Measurements from ENCODE around the gene LTO1. TPM values are rescaled to one million over a fixed set of nuclear protein-coding genes. Genes with fewer than 3 reads are reported as not detected.

Gene LTO1
- total RNA-seq, 4 donors from 2014 or later: 28.3 to 131 (median 54.6) TPM

- 86 to 95% methylated on average over 4 of the region's 4 CpGs for WGBS, 2 donors (ENCODE audit: low coverage in 1 of 2)
- Histone ChIP-seq H3K9me3 (no peaks in the 10 kb centered on the region), H3K4me1 (peaks cover 14 to 21% (median 17%) of the 10 kb centered on the region in 4 donors), H3K4me3 (no peak overlapping the region), H3K36me3 (no peaks in the 10 kb centered on the region), H3K27me3 (peaks cover 22% of the 10 kb centered on the region), H3K27ac (no peak overlapping the region)
- TF ChIP-seq, protein P1, sequence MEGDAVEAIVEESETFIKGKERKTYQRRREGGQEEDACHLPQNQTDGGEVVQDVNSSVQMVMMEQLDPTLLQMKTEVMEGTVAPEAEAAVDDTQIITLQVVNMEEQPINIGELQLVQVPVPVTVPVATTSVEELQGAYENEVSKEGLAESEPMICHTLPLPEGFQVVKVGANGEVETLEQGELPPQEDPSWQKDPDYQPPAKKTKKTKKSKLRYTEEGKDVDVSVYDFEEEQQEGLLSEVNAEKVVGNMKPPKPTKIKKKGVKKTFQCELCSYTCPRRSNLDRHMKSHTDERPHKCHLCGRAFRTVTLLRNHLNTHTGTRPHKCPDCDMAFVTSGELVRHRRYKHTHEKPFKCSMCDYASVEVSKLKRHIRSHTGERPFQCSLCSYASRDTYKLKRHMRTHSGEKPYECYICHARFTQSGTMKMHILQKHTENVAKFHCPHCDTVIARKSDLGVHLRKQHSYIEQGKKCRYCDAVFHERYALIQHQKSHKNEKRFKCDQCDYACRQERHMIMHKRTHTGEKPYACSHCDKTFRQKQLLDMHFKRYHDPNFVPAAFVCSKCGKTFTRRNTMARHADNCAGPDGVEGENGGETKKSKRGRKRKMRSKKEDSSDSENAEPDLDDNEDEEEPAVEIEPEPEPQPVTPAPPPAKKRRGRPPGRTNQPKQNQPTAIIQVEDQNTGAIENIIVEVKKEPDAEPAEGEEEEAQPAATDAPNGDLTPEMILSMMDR (IDR thresholded peaks at IDR 0.05): no peak
- TF ChIP-seq POLR2A (IDR thresholded peaks at IDR 0.05): no peak
- no peak for TF ChIP-seq EP300 (IDR thresholded peaks at IDR 0.05; ENCODE audit: low read depth)
- intact Hi-C loops (cut with DNase I; ENCODE audit: low total_unique reads): no loop called here
- in situ Hi-C loops (cut with MboI; ENCODE audit: low pct_ligation_motif_present in 1 of 4, low pct_unique_long_range_greater_than_20kb in 1 of 4, low sequenced_read_pairs in 3 of 4): loop anchor here in 1 of 4 donors (25.0 kb wide), 1 partner anchor 196 kb away; no protein-coding TSS in a partner anchor
- no peak for DNase-seq
These were observed 42.3 kb downstream of the LTO1 start for GRCh38 chr11:69632900-69633299.

DNA sequence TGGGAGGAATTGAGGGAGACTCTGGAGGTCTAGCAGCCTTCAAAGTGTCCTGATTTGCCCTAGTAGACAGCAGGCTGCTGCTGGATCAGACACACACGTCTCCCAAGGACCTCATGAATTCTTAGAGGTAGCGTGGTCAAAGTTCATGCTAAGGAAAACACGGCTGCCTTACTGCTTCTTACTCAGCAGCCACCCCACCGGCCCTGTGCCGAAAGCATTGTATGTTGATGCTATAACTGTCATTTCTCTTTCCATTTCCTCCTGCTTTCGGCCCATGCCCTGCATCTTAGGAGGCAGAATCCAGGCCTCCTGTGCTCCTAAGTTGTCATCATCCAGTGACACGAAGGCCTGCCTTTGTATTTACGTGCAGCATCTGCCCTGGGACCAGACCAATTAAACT lies 44.7 kb downstream of the LTO1 start:
- intact Hi-C loops (cut with DNase I; ENCODE audit: low total_unique reads): no loop called here
- TF ChIP-seq, protein P1 (IDR thresholded peaks at IDR 0.05): no peak
- TF ChIP-seq POLR2A (IDR thresholded peaks at IDR 0.05) (no peak), EP300 (IDR thresholded peaks at IDR 0.05; ENCODE audit: low read depth) (no peak), POLR2AphosphoS5 (IDR thresholded peaks at IDR 0.05) (no peak)
- DNase-seq: no peak
- H3K4me3 ChIP-seq: no peak overlapping the region
- no peaks in the 10 kb centered on the region for H3K9me3 ChIP-seq
- no peaks in the 10 kb centered on the region for H3K36me3 ChIP-seq
- no peak overlapping the region for H3K27ac ChIP-seq
- H3K27me3 ChIP-seq: peaks cover 7% of the 10 kb centered on the region
- in situ Hi-C loops (cut with MboI; ENCODE audit: low pct_ligation_motif_present in 1 of 4, low pct_unique_long_range_greater_than_20kb in 1 of 4, low sequenced_read_pairs in 3 of 4): loop anchor here in 1 of 4 donors (25.0 kb wide), 1 partner anchor 193 kb away; no protein-coding TSS in a partner anchor
- H3K4me1 ChIP-seq: no peaks in the 10 kb centered on the region
- 88% methylated on average over 8 of the region's 8 CpGs; no CpG with 5 or more reads in 1 of the 2 donors for WGBS, 2 donors (ENCODE audit: low coverage in 1 of 2)

DNA sequence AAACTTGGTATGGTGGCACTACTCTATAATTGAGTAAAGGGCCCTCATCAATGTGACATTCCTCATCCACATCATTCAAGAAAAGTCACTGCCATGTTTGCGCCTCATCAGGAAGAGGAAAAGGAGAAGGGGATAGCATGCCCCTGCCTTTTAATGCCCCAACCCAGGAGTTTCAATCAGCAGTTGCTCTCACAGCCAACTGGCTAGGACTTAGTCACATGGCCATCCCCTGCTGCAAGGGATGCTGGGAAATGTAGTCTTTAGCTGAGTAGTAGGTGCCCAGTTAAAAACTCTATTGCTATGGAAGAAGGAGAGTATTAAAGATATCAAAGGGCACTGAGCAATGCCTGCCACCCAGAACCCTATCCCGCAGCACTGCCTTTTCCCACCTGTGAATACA lies 45.1 kb downstream of the LTO1 start:
- Histone ChIP-seq H3K36me3 (no peaks in the 10 kb centered on the region), H3K4me1 (no peaks in the 10 kb centered on the region), H3K4me3 (no peak overlapping the region), H3K9me3 (no peaks in the 10 kb centered on the region), H3K27ac (no peak overlapping the region), H3K27me3 (peaks cover 7% of the 10 kb centered on the region)
- TF ChIP-seq, protein P1 (IDR thresholded peaks at IDR 0.05): no peak
- no peak for TF ChIP-seq EP300 (IDR thresholded peaks at IDR 0.05; ENCODE audit: low read depth)
- TF ChIP-seq POLR2AphosphoS5 (IDR thresholded peaks at IDR 0.05): no peak
- TF ChIP-seq POLR2A (IDR thresholded peaks at IDR 0.05): no peak
- no peak for DNase-seq
- WGBS, 2 donors (ENCODE audit: low coverage in 1 of 2): 97% methylated on average over 2 of the region's 2 CpGs; no CpG with 5 or more reads in 1 of the 2 donors
- intact Hi-C loops (cut with DNase I; ENCODE audit: low total_unique reads) (no loop called here), in situ Hi-C loops (cut with MboI; ENCODE audit: low pct_ligation_motif_present in 1 of 4, low pct_unique_long_range_greater_than_20kb in 1 of 4, low sequenced_read_pairs in 3 of 4) (loop anchor here in 1 of 4 donors (25.0 kb wide), 1 partner anchor 193 kb away; no protein-coding TSS in a partner anchor)

- WGBS, 2 donors (ENCODE audit: low coverage in 1 of 2): 81% methylated on average over 14 of the region's 14 CpGs; no CpG with 5 or more reads in 1 of the 2 donors
- H3K4me3 ChIP-seq: no peak overlapping the region
- H3K27ac ChIP-seq: no peak overlapping the region
- no peaks in the 10 kb centered on the region for H3K27me3 ChIP-seq
- intact Hi-C loops (cut with DNase I; ENCODE audit: low total_unique reads) (no loop called here), in situ Hi-C loops (cut with MboI; ENCODE audit: low pct_ligation_motif_present in 1 of 4, low pct_unique_long_range_greater_than_20kb in 1 of 4, low sequenced_read_pairs in 3 of 4) (loop anchor here in 1 of 4 donors (25.0 kb wide), 1 partner anchor 190 kb away; no protein-coding TSS in a partner anchor)
- no peak for TF ChIP-seq EP300 (IDR thresholded peaks at IDR 0.05; ENCODE audit: low read depth)
- TF ChIP-seq, protein P1 (IDR thresholded peaks at IDR 0.05): no peak
- no peak for TF ChIP-seq POLR2AphosphoS5 (IDR thresholded peaks at IDR 0.05)
- no peak for TF ChIP-seq POLR2A (IDR thresholded peaks at IDR 0.05)
- no peak for DNase-seq
- H3K9me3 ChIP-seq: no peaks in the 10 kb centered on the region
- no peaks in the 10 kb centered on the region for H3K36me3 ChIP-seq
- no peaks in the 10 kb centered on the region for H3K4me1 ChIP-seq
These were observed 47.6 kb downstream of the LTO1 start for GRCh38 chr11:69627551-69627950.

All from transverse colon (tissue), 4 donors.